Brain microvascular endothelial cell (primary cell): ENCODE results near the gene INHBE.

Source experiments
- DNase-seq: peaks from one replicate; pipeline ENCODE4 v3.0.0-alpha.2; 2020
- H3K27ac ChIP-seq: fragments of 250-450 bp; sonication (Bioruptor Pico); 2 replicates; pipeline ENCODE4 v1.5.1; 2020; ENCODE audit warnings: mild to moderate bottlenecking, moderate library complexity
- H3K27me3 ChIP-seq: fragments of 250-450 bp; sonication (Bioruptor Pico); replicated peaks from 2 replicates; pipeline ENCODE4 v1.5.1; 2020; ENCODE audit warnings: mild to moderate bottlenecking
- H3K36me3 ChIP-seq: fragments of 250-450 bp; sonication (Bioruptor Pico); replicated peaks from 2 replicates; pipeline ENCODE4 v1.5.1; 2020; ENCODE audit warnings: mild to moderate bottlenecking
- H3K4me3 ChIP-seq: 2 replicates; pipeline ENCODE4 v1.5.1; 2011; ENCODE audit warnings: low read depth, mild to moderate bottlenecking, control low read depth, low read length, moderate library complexity
- in situ Hi-C: cut with HindIII; loops from 2 replicates; pipeline ENCODE4 v1.10.0; 2017; ENCODE audit warnings: low sequenced_read_pairs, low pct_ligation_motif_present
- TF ChIP-seq, protein P1 (sequence below): IDR thresholded peaks from 2 replicates; pipeline ENCODE4 v1.5.1; 2011; ENCODE audit warnings: low read depth, mild to moderate bottlenecking, moderate library complexity, low read length, control low read depth, inconsistent platforms; ENCODE audit errors: missing control alignments

INHBE gene

GRCh38 chr12:57465030-57465746 is 10.1 kb downstream of the INHBE start:
- TF ChIP-seq, protein P1, sequence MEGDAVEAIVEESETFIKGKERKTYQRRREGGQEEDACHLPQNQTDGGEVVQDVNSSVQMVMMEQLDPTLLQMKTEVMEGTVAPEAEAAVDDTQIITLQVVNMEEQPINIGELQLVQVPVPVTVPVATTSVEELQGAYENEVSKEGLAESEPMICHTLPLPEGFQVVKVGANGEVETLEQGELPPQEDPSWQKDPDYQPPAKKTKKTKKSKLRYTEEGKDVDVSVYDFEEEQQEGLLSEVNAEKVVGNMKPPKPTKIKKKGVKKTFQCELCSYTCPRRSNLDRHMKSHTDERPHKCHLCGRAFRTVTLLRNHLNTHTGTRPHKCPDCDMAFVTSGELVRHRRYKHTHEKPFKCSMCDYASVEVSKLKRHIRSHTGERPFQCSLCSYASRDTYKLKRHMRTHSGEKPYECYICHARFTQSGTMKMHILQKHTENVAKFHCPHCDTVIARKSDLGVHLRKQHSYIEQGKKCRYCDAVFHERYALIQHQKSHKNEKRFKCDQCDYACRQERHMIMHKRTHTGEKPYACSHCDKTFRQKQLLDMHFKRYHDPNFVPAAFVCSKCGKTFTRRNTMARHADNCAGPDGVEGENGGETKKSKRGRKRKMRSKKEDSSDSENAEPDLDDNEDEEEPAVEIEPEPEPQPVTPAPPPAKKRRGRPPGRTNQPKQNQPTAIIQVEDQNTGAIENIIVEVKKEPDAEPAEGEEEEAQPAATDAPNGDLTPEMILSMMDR: no peak
- Histone ChIP-seq H3K27ac (no peak overlapping the region), H3K4me3 (no peak overlapping the region), H3K36me3 (no peaks in the 10 kb centered on the region), H3K27me3 (peaks cover 4% of the 10 kb centered on the region)
- DNase-seq: no peak
- in situ Hi-C loops: no loop called here

DNA sequence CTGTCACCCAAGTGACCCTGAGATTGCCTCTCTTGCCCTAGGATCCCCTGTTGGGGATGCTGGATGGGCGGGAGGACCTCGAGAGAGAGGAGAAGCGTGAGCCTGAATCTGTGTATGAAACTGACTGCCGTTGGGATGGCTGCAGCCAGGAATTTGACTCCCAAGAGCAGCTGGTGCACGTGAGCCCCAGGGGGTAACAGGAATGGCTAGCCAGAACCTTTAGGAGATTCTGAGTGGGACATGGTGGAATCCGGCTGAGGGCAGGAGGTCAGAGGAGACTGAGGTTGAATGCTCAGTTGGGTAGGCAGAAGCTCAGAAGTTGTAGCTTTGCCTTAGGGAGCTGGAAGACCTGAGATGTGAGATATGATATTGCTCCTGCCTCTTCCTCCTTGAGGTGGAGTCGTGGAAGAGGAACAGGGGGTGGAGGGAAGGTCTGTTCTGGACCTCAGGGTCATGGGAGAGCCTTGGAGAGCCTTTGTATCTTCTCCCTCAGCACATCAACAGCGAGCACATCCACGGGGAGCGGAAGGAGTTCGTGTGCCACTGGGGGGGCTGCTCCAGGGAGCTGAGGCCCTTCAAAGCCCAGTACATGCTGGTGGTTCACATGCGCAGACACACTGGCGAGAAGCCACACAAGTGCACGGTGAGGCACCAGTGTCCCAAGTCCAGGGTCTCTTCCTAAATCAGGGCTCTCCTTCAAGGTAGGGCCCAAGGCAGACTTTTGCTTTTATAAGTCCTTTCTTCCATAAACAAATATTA is 10.8 kb downstream of the INHBE start:
- TF ChIP-seq, protein P1: no peak
- no peak for DNase-seq
- Histone ChIP-seq H3K36me3 (no peaks in the 10 kb centered on the region), H3K27ac (no peak overlapping the region), H3K27me3 (peaks cover 4% of the 10 kb centered on the region), H3K4me3 (no peak overlapping the region)
- in situ Hi-C loops: no loop called here

DNA sequence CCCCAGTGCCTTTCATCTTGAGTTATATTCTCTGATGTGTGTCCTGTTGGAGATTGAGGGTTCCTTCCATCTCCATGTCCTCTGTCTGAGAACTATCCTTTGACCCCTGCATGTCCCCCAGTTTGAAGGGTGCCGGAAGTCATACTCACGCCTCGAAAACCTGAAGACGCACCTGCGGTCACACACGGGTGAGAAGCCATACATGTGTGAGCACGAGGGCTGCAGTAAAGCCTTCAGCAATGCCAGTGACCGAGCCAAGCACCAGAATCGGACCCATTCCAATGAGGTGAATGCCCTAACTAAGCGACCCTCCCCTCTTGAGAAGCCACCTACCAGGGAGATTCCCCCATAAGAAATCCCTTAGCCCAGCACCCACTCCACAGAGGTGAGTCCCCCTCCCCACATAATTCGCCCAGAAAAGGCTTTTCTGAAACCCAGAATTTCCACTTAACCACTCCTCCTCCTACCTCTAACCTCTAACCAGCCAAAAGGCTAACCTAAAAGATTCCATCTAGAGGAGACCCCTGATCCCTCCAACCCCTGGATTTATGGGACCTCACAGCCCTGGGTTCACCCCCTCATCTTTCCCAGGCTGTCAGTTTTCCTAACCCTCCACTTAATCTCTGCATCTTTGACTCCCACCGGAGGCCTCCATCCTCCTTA is 12.2 kb downstream of the INHBE start:
- no peak for DNase-seq
- TF ChIP-seq, protein P1: no peak
- in situ Hi-C loops: no loop called here
- no peaks in the 10 kb centered on the region for H3K36me3 ChIP-seq
- no peak overlapping the region for H3K4me3 ChIP-seq
- H3K27ac ChIP-seq: no peak overlapping the region
- H3K27me3 ChIP-seq: peaks cover 11% of the 10 kb centered on the region

- DNase-seq: no peak
- TF ChIP-seq, protein P1: no peak
- no peak overlapping the region for H3K27ac ChIP-seq
- in situ Hi-C loops: no loop called here
- H3K4me3 ChIP-seq: no peak overlapping the region
- peaks cover 16% of the 10 kb centered on the region for H3K27me3 ChIP-seq
- no peaks in the 10 kb centered on the region for H3K36me3 ChIP-seq
Observed at GRCh38 chr12:57467915-57468314, 12.8 kb downstream of the INHBE start.

GRCh38 chr12:57469296-57470164 is 14.4 kb downstream of the INHBE start:
- in situ Hi-C loops: no loop called here
- no peaks in the 10 kb centered on the region for H3K36me3 ChIP-seq

More at GRCh38 chr12:57469296-57470164, 14.4 kb downstream of the INHBE start:
- DNase-seq: no peak
- Histone ChIP-seq H3K27ac (no peak overlapping the region), H3K4me3 (no peak overlapping the region), H3K27me3 (peaks cover 32% of the 10 kb centered on the region)
- TF ChIP-seq, protein P1: no peak
